Kidney epithelial cell (primary cell): ENCODE results near the gene PLEKHH3. TPM values are rescaled to one million over a fixed set of nuclear protein-coding genes. Genes with fewer than 3 reads are reported as not detected.

ENCODE experiments used
- DNase-seq: peaks from one replicate; pipeline ENCODE4 v3.0.0-alpha.2; 2010; ENCODE audit warnings: low read depth
- H3K27me3 ChIP-seq: 2 replicates; pipeline ENCODE4 v1.6.0; 2011; ENCODE audit warnings: low read length; ENCODE audit not compliant: control insufficient read depth, insufficient read depth
- H3K36me3 ChIP-seq: 2 replicates; pipeline ENCODE4 v1.5.1; 2011; ENCODE audit warnings: low read length; ENCODE audit not compliant: control insufficient read depth, insufficient read depth
- H3K4me3 ChIP-seq: 2 replicates; pipeline ENCODE4 v1.5.1; 2011; ENCODE audit warnings: low read depth, mild to moderate bottlenecking, control low read depth, low read length
- CTCF ChIP-seq: IDR thresholded peaks from 2 replicates; pipeline ENCODE4 v1.5.1; 2011; ENCODE audit warnings: mild to moderate bottlenecking, moderate library complexity, low read length, control low read depth, inconsistent platforms; ENCODE audit not compliant: insufficient read depth, poor library complexity, severe bottlenecking
- total RNA-seq: library from RNA; depleted of rRNA; stranded (reverse); fragments of >200 nt; gene quantifications from 2 replicates; pipeline ENCODE4 v1.2.3, GENCODE V29; 2015

Gene PLEKHH3
- total RNA-seq, 1 donor from 2014 or later, result 11.2 TPM

GRCh38 chr17:42698736-42699414 lies 22.1 kb upstream of the PLEKHH3 start:
- no peak for TF ChIP-seq CTCF
- H3K27me3 ChIP-seq, result no peaks in the 10 kb centered on the region
- H3K36me3 ChIP-seq, result peaks cover 3% of the 10 kb centered on the region
- no peak for DNase-seq
- no peak overlapping the region for H3K4me3 ChIP-seq

GRCh38 chr17:42697108-42697811 lies 20.5 kb upstream of the PLEKHH3 start:
- DNase-seq, result no peak
- Histone ChIP-seq H3K27me3 (no peaks in the 10 kb centered on the region), H3K36me3 (peaks cover 3% of the 10 kb centered on the region), H3K4me3 (no peak overlapping the region)
- no peak for TF ChIP-seq CTCF

- no peak for DNase-seq
- no peak for TF ChIP-seq CTCF
Measured at GRCh38 chr17:42695500-42695899, 18.7 kb upstream of the PLEKHH3 start.

GRCh38 chr17:42694524-42694923 lies 17.7 kb upstream of the PLEKHH3 start:
- no peak for TF ChIP-seq CTCF
- H3K27me3 ChIP-seq, result no peaks in the 10 kb centered on the region
- H3K4me3 ChIP-seq, result no peak overlapping the region
- H3K36me3 ChIP-seq, result peaks cover 2% of the 10 kb centered on the region
- DNase-seq, result no peak

More at GRCh38 chr17:42695500-42695899, 18.7 kb upstream of the PLEKHH3 start:
- Histone ChIP-seq H3K4me3 (no peak overlapping the region), H3K27me3 (no peaks in the 10 kb centered on the region), H3K36me3 (peaks cover 2% of the 10 kb centered on the region)

- DNase-seq, result no peak
- peaks cover 2% of the 10 kb centered on the region for H3K36me3 ChIP-seq
- TF ChIP-seq CTCF, result no peak
- no peak overlapping the region for H3K4me3 ChIP-seq
- no peaks in the 10 kb centered on the region for H3K27me3 ChIP-seq
Measured at GRCh38 chr17:42692489-42692888, 15.7 kb upstream of the PLEKHH3 start.
